Measurements from ENCODE around the gene CCS. TPM values are rescaled to one million over a fixed set of nuclear protein-coding genes. Genes with fewer than 3 reads are reported as not detected.

CCS gene
- total RNA-seq, 1 experiment from 2014 or later: 24.6 TPM

DNA sequence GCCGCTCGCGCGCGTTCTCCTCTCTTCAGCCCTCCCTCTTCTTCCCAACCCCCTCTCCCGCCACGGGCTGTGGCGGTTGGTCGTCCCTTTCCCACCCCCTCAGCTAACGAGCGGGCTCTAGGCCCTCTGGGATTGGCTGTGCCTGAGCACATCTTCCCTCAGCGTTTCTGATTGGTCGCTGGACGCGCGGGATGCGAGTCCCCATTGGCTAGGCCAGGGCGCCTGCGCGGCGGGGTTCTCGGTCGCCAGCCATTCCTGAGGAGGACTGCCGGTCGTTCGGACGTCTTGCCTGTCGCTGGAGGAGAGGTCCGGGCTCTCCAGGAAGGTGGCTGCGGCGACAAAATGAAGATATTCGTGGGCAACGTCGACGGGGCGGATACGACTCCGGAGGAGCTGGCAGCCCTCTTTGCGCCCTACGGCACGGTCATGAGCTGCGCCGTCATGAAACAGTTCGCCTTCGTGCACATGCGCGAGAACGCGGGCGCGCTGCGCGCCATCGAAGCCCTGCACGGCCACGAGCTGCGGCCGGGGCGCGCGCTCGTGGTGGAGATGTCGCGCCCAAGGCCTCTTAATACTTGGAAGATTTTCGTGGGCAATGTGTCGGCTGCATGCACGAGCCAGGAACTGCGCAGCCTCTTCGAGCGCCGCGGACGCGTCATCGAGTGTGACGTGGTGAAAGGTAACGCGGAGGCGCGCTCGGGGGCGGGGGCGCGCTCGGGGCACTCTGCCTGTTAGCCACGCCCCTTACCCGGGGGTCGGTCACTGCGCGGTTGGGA lies 23.6 kb downstream of the CCS start, which contains the start of gene RBM14:
RBM14 (plus strand) TSS at position 252 of the 776 bp plus-strand sequence; CDS start at position 343, 91 bp downstream.
- peaks cover 60% of the 10 kb centered on the region for H3K79me2 ChIP-seq (ENCODE audit: low read length)
- H3K4me1 ChIP-seq (ENCODE audit: low read length): peaks cover 36% of the 10 kb centered on the region

DNA sequence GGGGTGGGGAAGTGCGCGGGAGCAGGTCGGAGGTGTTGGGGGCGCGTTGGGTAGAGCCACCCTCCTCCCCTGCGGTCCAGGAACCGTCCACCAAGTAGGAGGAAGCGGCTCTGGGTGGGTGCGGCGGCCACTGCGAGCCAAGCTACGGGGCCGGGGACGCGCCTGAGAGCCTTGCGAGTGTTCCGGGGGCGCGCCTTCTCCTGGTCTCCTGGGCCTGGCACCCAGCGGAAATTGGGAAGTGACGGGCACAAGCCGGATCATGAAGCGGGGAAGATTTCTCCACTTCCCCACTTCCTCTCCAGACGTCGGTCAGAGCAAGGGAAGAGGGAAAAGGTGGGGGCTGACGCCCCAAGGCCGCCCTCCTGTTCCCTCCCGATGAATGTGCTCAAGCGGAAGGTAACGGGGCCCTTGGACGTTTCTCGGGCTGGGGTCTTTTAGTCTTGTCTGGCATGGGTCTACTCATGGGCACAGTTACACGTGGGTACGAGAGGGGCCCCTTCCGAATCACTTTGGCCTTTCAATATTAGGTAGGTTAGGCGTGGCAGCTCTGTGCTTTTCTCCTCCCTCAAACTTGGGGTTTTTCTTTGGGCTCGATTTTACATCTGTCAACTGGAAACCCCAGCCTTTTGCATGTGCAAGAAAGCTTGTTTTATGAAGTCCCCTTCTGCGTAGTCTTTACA lies 24.3 kb downstream of the CCS start:
- Histone ChIP-seq H4K20me1 (ENCODE audit: insufficient read depth, low read depth, low read length) (peaks cover 47% of the 10 kb centered on the region), H3K4me3 (ENCODE audit: low read length) (peak overlapping the region; percentile 97), H3K27ac (ENCODE audit: low read length) (peak overlapping the region; percentile 83), H3K79me2 (ENCODE audit: low read length) (peaks cover 68% of the 10 kb centered on the region), H3K9me3 (ENCODE audit: low read length) (no peaks in the 10 kb centered on the region), H3K36me3 (ENCODE audit: insufficient read depth, low read length) (peaks cover 28% of the 10 kb centered on the region), H3K9me2 (replicated peaks; ENCODE audit: insufficient read depth, low read length) (no peaks in the 10 kb centered on the region), H3K9ac (ENCODE audit: low read length) (peak overlapping the region; percentile 91), H2AFZ (ENCODE audit: low read length) (no peak overlapping the region), H3K4me1 (ENCODE audit: low read length) (peaks cover 30% of the 10 kb centered on the region), H3K27me3 (ENCODE audit: low read length) (no peaks in the 10 kb centered on the region), H3K4me2 (ENCODE audit: low read depth, low read length, poor library complexity, severe bottlenecking) (peak overlapping the region; percentile 92)
- no peak for DNase-seq

More for the DNA sequence above, 23.6 kb downstream of the CCS start, which contains the start of gene RBM14:
- Histone ChIP-seq H3K9ac (ENCODE audit: low read length) (peak within 1 kb of the TSS; percentile 91), H3K4me3 (ENCODE audit: low read length) (peak within 1 kb of the TSS; percentile 97), H2AFZ (ENCODE audit: low read length) (no peak within 1 kb of the TSS), H3K9me3 (ENCODE audit: low read length) (no peaks in the 10 kb centered on the region), H3K4me2 (ENCODE audit: low read depth, low read length, poor library complexity, severe bottlenecking) (peak within 1 kb of the TSS; percentile 96), H3K27me3 (ENCODE audit: low read length) (no peaks in the 10 kb centered on the region), H3K36me3 (ENCODE audit: insufficient read depth, low read length) (peaks cover 28% of the 10 kb centered on the region), H3K9me2 (replicated peaks; ENCODE audit: insufficient read depth, low read length) (no peaks in the 10 kb centered on the region), H4K20me1 (ENCODE audit: insufficient read depth, low read depth, low read length) (peaks cover 41% of the 10 kb centered on the region), H3K27ac (ENCODE audit: low read length) (peak within 1 kb of the TSS; percentile 87)
- peak; percentile 100 for DNase-seq

DNA sequence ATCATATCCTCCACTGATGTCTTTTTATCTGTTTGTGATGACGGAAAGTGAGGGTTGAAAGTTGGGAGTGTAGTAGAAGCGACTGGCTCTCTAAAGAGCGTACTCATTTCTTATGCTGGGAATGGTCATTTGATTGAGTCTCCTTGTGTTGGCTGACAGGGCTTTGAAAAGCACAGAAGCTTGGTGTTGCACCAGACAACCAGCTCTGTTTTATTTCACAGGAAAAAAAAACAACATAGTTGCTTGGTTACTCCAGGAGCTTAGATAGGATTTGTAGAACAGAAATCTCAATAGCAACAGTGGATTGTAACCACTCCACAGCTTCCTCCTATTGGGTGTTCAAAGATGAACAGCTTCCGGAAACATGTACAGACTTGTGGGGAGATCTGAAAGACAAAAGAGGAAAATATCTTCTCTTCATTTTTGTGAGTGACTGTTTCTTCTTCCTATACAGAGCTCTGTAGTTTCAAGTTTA lies 26.1 kb downstream of the CCS start:
- Histone ChIP-seq H4K20me1 (ENCODE audit: insufficient read depth, low read depth, low read length) (peaks cover 65% of the 10 kb centered on the region), H3K79me2 (ENCODE audit: low read length) (peaks cover 86% of the 10 kb centered on the region), H2AFZ (ENCODE audit: low read length) (no peak overlapping the region), H3K4me1 (ENCODE audit: low read length) (peaks cover 30% of the 10 kb centered on the region), H3K36me3 (ENCODE audit: insufficient read depth, low read length) (peaks cover 45% of the 10 kb centered on the region), H3K27me3 (ENCODE audit: low read length) (no peaks in the 10 kb centered on the region), H3K4me2 (ENCODE audit: low read depth, low read length, poor library complexity, severe bottlenecking) (peak overlapping the region; percentile 92), H3K4me3 (ENCODE audit: low read length) (peak overlapping the region; percentile 97; the same call in 1 of the 2 replicates), H3K27ac (ENCODE audit: low read length) (no peak overlapping the region), H3K9ac (ENCODE audit: low read length) (peak overlapping the region; percentile 91; the same call in 1 of the 2 replicates), H3K9me3 (ENCODE audit: low read length) (no peaks in the 10 kb centered on the region), H3K9me2 (replicated peaks; ENCODE audit: insufficient read depth, low read length) (no peaks in the 10 kb centered on the region)
- no peak for DNase-seq

DNA sequence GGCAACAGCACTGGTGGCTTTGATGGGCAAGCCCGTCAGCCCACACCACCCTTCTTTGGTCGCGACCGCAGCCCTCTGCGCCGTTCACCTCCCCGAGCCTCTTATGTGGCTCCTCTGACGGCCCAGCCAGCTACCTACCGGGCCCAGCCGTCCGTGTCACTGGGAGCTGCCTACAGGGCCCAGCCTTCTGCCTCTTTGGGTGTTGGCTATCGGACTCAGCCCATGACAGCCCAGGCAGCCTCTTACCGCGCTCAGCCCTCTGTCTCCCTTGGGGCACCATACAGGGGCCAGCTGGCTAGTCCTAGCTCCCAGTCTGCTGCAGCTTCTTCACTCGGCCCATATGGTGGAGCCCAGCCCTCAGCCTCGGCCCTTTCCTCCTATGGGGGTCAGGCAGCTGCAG lies 31.5 kb downstream of the CCS start:
- Histone ChIP-seq H3K36me3 (ENCODE audit: insufficient read depth, low read length) (peaks cover 76% of the 10 kb centered on the region), H3K4me3 (ENCODE audit: low read length) (no peak overlapping the region), H3K9ac (ENCODE audit: low read length) (no peak overlapping the region), H3K9me2 (replicated peaks; ENCODE audit: insufficient read depth, low read length) (no peaks in the 10 kb centered on the region), H2AFZ (ENCODE audit: low read length) (no peak overlapping the region), H4K20me1 (ENCODE audit: insufficient read depth, low read depth, low read length) (peaks cover 88% of the 10 kb centered on the region), H3K9me3 (ENCODE audit: low read length) (no peaks in the 10 kb centered on the region), H3K27me3 (ENCODE audit: low read length) (no peaks in the 10 kb centered on the region), H3K4me2 (ENCODE audit: low read depth, low read length, poor library complexity, severe bottlenecking) (no peak overlapping the region), H3K27ac (ENCODE audit: low read length) (no peak overlapping the region), H3K79me2 (ENCODE audit: low read length) (peaks cover 99% of the 10 kb centered on the region), H3K4me1 (ENCODE audit: low read length) (peaks cover 3% of the 10 kb centered on the region; the same call in 1 of the 2 replicates)
- DNase-seq: no peak

DNA sequence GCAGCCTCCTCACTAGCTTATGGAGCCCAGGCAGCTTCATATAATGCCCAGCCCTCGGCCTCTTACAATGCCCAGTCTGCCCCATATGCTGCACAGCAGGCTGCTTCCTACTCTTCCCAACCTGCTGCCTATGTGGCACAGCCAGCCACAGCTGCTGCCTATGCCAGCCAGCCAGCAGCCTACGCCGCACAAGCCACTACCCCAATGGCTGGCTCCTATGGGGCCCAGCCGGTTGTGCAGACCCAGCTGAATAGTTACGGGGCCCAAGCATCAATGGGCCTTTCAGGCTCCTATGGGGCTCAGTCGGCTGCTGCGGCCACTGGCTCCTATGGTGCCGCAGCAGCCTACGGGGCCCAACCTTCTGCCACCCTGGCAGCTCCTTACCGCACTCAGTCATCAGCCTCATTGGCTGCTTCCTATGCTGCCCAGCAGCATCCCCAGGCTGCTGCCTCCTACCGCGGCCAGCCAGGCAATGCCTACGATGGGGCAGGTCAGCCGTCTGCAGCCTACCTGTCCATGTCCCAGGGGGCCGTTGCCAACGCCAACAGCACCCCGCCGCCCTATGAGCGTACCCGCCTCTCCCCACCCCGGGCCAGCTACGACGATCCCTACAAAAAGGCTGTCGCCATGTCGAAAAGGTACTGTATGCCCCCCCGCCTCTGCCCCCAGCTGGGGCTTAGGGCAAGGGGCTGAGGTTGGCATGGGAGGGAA lies 32.2 kb downstream of the CCS start:
- H3K9ac ChIP-seq (ENCODE audit: low read length): no peak overlapping the region
- H3K4me2 ChIP-seq (ENCODE audit: low read depth, low read length, poor library complexity, severe bottlenecking): no peak overlapping the region
- H3K4me1 ChIP-seq (ENCODE audit: low read length): no peaks in the 10 kb centered on the region
- no peaks in the 10 kb centered on the region for H3K27me3 ChIP-seq (ENCODE audit: low read length)
- no peaks in the 10 kb centered on the region for H3K9me2 ChIP-seq (replicated peaks; ENCODE audit: insufficient read depth, low read length)
- peaks cover 80% of the 10 kb centered on the region for H3K36me3 ChIP-seq (ENCODE audit: insufficient read depth, low read length)
- H3K4me3 ChIP-seq (ENCODE audit: low read length): no peak overlapping the region
- no peak for DNase-seq
- no peaks in the 10 kb centered on the region for H3K9me3 ChIP-seq (ENCODE audit: low read length)
- no peak overlapping the region for H3K27ac ChIP-seq (ENCODE audit: low read length)
- no peak overlapping the region for H2AFZ ChIP-seq (ENCODE audit: low read length)
- peaks cover 91% of the 10 kb centered on the region for H4K20me1 ChIP-seq (ENCODE audit: insufficient read depth, low read depth, low read length)
- peaks cover 100% of the 10 kb centered on the region for H3K79me2 ChIP-seq (ENCODE audit: low read length)

DNA sequence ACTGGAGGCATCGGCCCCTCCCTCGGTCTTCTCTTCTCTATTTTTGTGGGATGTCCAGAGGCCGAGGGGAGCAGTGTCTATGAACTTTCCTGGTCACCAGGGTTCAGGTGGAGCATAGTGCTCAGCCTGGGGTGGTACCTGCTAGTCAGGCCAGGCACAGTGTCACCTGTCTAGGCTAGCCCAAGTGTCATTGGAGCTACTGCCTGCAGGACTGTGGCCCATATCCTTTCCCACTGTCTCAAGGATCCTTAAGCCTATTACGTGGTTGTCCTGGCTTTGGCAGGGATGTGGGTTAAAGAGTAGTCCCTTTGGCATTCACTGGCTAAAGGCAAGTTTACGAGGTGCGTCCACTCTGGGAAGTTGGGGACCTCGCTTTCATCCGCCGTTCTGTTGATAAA lies 32.8 kb downstream of the CCS start:
- Histone ChIP-seq H4K20me1 (ENCODE audit: insufficient read depth, low read depth, low read length) (peaks cover 91% of the 10 kb centered on the region), H3K36me3 (ENCODE audit: insufficient read depth, low read length) (peaks cover 82% of the 10 kb centered on the region), H3K9me2 (replicated peaks; ENCODE audit: insufficient read depth, low read length) (no peaks in the 10 kb centered on the region), H3K79me2 (ENCODE audit: low read length) (peaks cover 100% of the 10 kb centered on the region), H3K9me3 (ENCODE audit: low read length) (no peaks in the 10 kb centered on the region), H3K4me1 (ENCODE audit: low read length) (no peaks in the 10 kb centered on the region), H3K27ac (ENCODE audit: low read length) (no peak overlapping the region), H3K4me2 (ENCODE audit: low read depth, low read length, poor library complexity, severe bottlenecking) (no peak overlapping the region), H3K9ac (ENCODE audit: low read length) (no peak overlapping the region), H2AFZ (ENCODE audit: low read length) (no peak overlapping the region), H3K27me3 (ENCODE audit: low read length) (no peaks in the 10 kb centered on the region), H3K4me3 (ENCODE audit: low read length) (no peak overlapping the region)
- no peak for DNase-seq

DNA sequence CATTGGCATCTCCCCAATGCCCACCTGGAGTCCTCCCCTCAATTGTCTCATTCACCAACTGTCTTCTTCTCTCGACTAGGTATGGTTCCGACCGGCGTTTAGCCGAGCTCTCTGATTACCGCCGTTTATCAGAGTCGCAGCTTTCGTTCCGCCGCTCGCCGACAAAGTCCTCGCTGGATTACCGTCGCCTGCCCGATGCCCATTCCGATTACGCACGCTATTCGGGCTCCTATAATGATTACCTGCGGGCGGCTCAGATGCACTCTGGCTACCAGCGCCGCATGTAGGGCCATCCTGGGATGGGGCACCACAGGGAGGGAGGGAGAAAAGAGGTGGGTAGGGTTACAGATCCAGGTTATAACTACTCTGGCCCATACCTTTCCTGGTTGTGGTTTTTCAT lies 33.4 kb downstream of the CCS start:
- no peaks in the 10 kb centered on the region for H3K27me3 ChIP-seq (ENCODE audit: low read length)
- H4K20me1 ChIP-seq (ENCODE audit: insufficient read depth, low read depth, low read length): peaks cover 86% of the 10 kb centered on the region
- no peak overlapping the region for H2AFZ ChIP-seq (ENCODE audit: low read length)
- no peak overlapping the region for H3K27ac ChIP-seq (ENCODE audit: low read length)
- no peak overlapping the region for H3K4me3 ChIP-seq (ENCODE audit: low read length)
- H3K79me2 ChIP-seq (ENCODE audit: low read length): peaks cover 97% of the 10 kb centered on the region
- no peaks in the 10 kb centered on the region for H3K4me1 ChIP-seq (ENCODE audit: low read length)
- no peaks in the 10 kb centered on the region for H3K9me3 ChIP-seq (ENCODE audit: low read length)
- DNase-seq: no peak
- H3K4me2 ChIP-seq (ENCODE audit: low read depth, low read length, poor library complexity, severe bottlenecking): no peak overlapping the region
- no peak overlapping the region for H3K9ac ChIP-seq (ENCODE audit: low read length)
- no peaks in the 10 kb centered on the region for H3K9me2 ChIP-seq (replicated peaks; ENCODE audit: insufficient read depth, low read length)
- peaks cover 82% of the 10 kb centered on the region for H3K36me3 ChIP-seq (ENCODE audit: insufficient read depth, low read length)

DNA sequence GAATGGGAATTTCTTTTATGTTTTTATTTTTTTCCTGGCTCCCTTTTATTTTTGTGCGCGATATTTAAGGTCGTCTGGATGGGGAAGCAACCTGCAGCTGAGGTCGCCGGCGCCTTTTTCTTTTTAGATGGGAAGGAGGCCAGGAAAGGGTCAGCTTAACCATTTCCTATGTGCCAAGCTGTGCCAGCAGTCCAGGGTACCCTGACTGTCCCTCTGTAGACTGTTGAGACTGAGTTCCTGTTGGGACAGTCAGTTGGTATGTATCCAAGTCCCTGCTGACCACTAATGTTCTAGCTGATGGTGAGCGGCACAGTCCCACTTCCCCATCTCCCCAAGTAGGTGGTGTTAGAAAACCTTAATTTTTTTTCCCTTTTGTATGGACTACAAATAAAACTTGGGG lies 33.9 kb downstream of the CCS start:
- Histone ChIP-seq H4K20me1 (ENCODE audit: insufficient read depth, low read depth, low read length) (peaks cover 80% of the 10 kb centered on the region), H3K9me3 (ENCODE audit: low read length) (no peaks in the 10 kb centered on the region), H3K4me2 (ENCODE audit: low read depth, low read length, poor library complexity, severe bottlenecking) (no peak overlapping the region), H3K9me2 (replicated peaks; ENCODE audit: insufficient read depth, low read length) (no peaks in the 10 kb centered on the region), H3K4me3 (ENCODE audit: low read length) (no peak overlapping the region), H3K4me1 (ENCODE audit: low read length) (no peaks in the 10 kb centered on the region), H3K79me2 (ENCODE audit: low read length) (peaks cover 96% of the 10 kb centered on the region), H2AFZ (ENCODE audit: low read length) (no peak overlapping the region), H3K36me3 (ENCODE audit: insufficient read depth, low read length) (peaks cover 85% of the 10 kb centered on the region), H3K27me3 (ENCODE audit: low read length) (no peaks in the 10 kb centered on the region), H3K9ac (ENCODE audit: low read length) (no peak overlapping the region), H3K27ac (ENCODE audit: low read length) (no peak overlapping the region)
- no peak for DNase-seq

All from Karpas-422 (cell line).